ENCODE results near the gene GABPA. TPM values are rescaled to one million over a fixed set of nuclear protein-coding genes. Genes with fewer than 3 reads are reported as not detected.

GABPA gene
- total and polyA plus RNA-seq, 4 donors, result 7.2 to 43.6 (median 12.3) TPM

DNA sequence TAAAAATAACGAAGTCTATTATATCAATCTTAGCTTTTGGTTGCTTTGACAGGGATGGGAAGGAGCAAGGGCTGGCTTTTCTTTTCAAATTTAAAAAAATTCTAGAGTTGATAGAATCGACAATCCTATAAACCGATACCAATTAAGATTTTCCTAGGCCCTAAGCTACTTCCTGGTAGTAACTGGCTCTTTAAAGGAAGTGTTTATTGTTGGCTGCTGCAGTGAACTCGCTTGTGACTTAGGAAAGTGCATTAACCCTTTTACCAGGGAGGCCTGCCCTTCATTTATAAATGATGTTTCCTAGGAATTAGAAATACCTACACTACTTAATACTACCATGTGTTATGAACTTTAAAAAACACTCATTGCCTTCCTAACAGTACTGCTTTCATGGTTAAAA is 33.2 kb upstream of the GABPA start:
- H3K9me3 ChIP-seq (ENCODE audit: control insufficient read depth in 4 of 4, insufficient read depth in 3 of 4, low read length in 3 of 4), result no peaks in the 10 kb centered on the region
- DNase-seq (no peak), ATAC-seq (ENCODE audit: insufficient read depth, low FRiP score) (no peak)
- no peak for TF ChIP-seq CTCF (IDR thresholded peaks at IDR 0.05; ENCODE audit: control extremely low read depth, extremely low read depth)
- WGBS, 2 donors, result 56 to 68% methylated on average over 4 of the region's 4 CpGs
- no peaks in the 10 kb centered on the region for H3K4me1 ChIP-seq (ENCODE audit: control insufficient read depth in 5 of 5, insufficient read depth in 5 of 5, low read length in 5 of 5)
- H3K9ac ChIP-seq (ENCODE audit: insufficient read depth in 1 of 2, low read length in 2 of 2), result no peak overlapping the region
- H3K36me3 ChIP-seq (ENCODE audit: control insufficient read depth in 4 of 4, insufficient read depth in 4 of 4, low read length in 4 of 4), result peaks cover 0 to 4% (median 0%) of the 10 kb centered on the region in 4 donors
- no peak overlapping the region for H3K27ac ChIP-seq (ENCODE audit: low read depth in 1 of 2, low read length in 1 of 2)
- H3K27me3 ChIP-seq (ENCODE audit: control insufficient read depth in 3 of 3, insufficient read depth in 3 of 3, low read length in 2 of 3), result no peaks in the 10 kb centered on the region
- no peak overlapping the region for H3K4me3 ChIP-seq

DNA sequence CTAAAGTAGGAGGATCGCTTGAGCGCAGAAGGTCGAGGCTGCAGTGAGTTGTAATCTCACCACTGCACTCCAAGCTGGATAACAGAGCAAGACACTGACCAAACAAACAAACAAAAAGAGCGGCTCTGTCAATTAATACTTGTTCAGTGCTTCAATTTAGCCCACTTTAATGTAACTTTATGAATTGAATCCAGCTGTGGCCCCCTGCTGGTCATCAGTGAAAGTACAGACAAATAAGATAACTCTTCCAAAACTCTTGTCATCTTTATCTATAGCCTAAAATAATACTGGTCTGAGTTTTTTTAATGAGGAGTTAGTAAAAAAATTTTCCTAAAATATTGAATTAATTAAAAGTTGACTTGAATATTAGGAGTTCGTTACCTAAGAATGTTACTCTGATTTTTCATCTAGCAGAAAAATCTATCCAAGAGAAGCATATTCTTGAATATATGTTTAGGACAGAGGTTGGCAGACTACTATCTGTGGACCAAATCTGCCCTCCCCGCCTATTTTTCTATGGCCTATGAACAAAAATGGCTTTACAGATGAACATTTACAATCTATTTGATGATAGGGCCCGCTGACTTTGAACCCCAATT is 26.2 kb upstream of the GABPA start:
- Histone ChIP-seq H3K4me3 (no peak overlapping the region), H3K9me3 (ENCODE audit: control insufficient read depth in 4 of 4, insufficient read depth in 3 of 4, low read length in 3 of 4) (no peaks in the 10 kb centered on the region), H3K4me1 (ENCODE audit: control insufficient read depth in 5 of 5, insufficient read depth in 5 of 5, low read length in 5 of 5) (no peaks in the 10 kb centered on the region), H3K36me3 (ENCODE audit: control insufficient read depth in 4 of 4, insufficient read depth in 4 of 4, low read length in 4 of 4) (peaks cover 0 to 2% (median 0%) of the 10 kb centered on the region in 4 donors), H3K27ac (ENCODE audit: low read depth in 1 of 2, low read length in 1 of 2) (no peak overlapping the region), H3K27me3 (ENCODE audit: control insufficient read depth in 3 of 3, insufficient read depth in 3 of 3, low read length in 2 of 3) (no peaks in the 10 kb centered on the region), H3K9ac (ENCODE audit: insufficient read depth in 1 of 2, low read length in 2 of 2) (no peak overlapping the region)
- 60 to 68% methylated on average over 7 of the region's 7 CpGs for WGBS, 2 donors
- DNase-seq, result peak; percentile 31 to 65 (median 62)
- TF ChIP-seq CTCF (IDR thresholded peaks at IDR 0.05; ENCODE audit: control extremely low read depth, extremely low read depth), result peak; percentile 66
- no peak for ATAC-seq (ENCODE audit: insufficient read depth, low FRiP score)

DNA sequence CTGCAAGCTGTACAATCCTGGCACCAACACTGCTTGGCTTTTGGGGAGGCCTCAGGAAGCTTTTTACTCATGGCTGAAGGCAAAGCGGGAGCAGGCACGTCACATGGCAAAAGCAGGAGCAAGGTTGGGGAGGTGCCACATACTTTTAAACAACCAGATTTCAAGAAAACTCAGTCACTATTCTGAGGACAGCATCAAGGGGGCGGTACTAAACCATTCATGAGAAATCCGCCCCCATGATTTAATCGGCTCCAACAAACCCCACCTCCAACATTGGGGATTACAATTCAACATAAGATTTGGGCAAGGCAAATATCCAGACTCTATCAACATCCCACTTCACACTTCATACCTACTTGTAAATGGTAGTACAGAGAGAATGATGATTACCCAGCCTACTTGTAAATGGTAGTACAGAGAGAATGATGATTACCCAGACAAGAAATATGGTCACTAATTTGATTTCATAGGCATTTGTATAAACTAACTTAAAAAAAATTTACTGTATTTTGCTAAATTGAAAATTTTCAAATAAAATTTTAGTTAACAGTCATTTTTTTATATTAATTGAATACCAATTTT is 25.0 kb upstream of the GABPA start:
- no peak overlapping the region for H3K9ac ChIP-seq (ENCODE audit: insufficient read depth in 1 of 2, low read length in 2 of 2)
- H3K36me3 ChIP-seq (ENCODE audit: control insufficient read depth in 4 of 4, insufficient read depth in 4 of 4, low read length in 4 of 4), result peaks cover 0 to 4% (median under 1%) of the 10 kb centered on the region in 4 donors
- DNase-seq (no peak), ATAC-seq (ENCODE audit: insufficient read depth, low FRiP score) (no peak)
- H3K27ac ChIP-seq (ENCODE audit: low read depth in 1 of 2, low read length in 1 of 2), result no peak overlapping the region
- no peaks in the 10 kb centered on the region for H3K4me1 ChIP-seq (ENCODE audit: control insufficient read depth in 5 of 5, insufficient read depth in 5 of 5, low read length in 5 of 5)
- 86 to 89% methylated on average over 5 of the region's 5 CpGs for WGBS, 2 donors
- TF ChIP-seq CTCF (IDR thresholded peaks at IDR 0.05; ENCODE audit: control extremely low read depth, extremely low read depth), result no peak
- no peaks in the 10 kb centered on the region for H3K9me3 ChIP-seq (ENCODE audit: control insufficient read depth in 4 of 4, insufficient read depth in 3 of 4, low read length in 3 of 4)
- H3K27me3 ChIP-seq (ENCODE audit: control insufficient read depth in 3 of 3, insufficient read depth in 3 of 3, low read length in 2 of 3), result no peaks in the 10 kb centered on the region
- H3K4me3 ChIP-seq, result no peak overlapping the region

Data from lung (tissue), 12 donors.